Epithelial cell of esophagus (primary cell): ENCODE data around the gene TTC13.

Source experiments
- DNase-seq: peaks from one replicate; pipeline ENCODE4 v3.0.0; 2010; ENCODE audit warnings: low read depth
- H3K4me3 ChIP-seq: 2 replicates; pipeline ENCODE4 v1.5.1; 2011; ENCODE audit warnings: mild to moderate bottlenecking, low read length, control low read depth
- TF ChIP-seq, protein P1 (sequence below): IDR thresholded peaks from 2 replicates; pipeline ENCODE4 v1.5.1; 2011; ENCODE audit warnings: low read depth, mild to moderate bottlenecking, low read length, control low read depth, inconsistent platforms; ENCODE audit not compliant: insufficient read depth; ENCODE audit errors: missing control alignments

The TTC13 gene

DNA sequence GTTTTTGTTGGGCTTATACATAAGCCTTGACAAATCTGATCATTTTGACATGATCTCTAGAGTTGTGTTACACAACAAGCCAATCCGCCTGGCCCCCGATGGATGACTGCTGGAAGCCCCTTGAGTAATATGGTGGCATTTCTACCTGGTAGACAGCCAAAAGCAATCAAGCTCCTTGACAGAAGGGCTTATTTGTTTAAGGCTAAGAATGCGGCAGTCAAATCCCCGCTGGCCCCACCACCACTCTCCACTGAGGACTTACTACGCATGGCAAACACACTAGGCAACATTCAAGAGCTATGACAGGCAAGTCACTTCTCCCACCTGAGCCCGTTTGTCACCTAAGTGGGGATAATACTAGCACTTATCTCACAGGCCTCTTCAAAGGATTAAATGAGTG, 77.0 kb downstream of the TTC13 start:
- H3K4me3 ChIP-seq: no peak overlapping the region
- TF ChIP-seq, protein P1, sequence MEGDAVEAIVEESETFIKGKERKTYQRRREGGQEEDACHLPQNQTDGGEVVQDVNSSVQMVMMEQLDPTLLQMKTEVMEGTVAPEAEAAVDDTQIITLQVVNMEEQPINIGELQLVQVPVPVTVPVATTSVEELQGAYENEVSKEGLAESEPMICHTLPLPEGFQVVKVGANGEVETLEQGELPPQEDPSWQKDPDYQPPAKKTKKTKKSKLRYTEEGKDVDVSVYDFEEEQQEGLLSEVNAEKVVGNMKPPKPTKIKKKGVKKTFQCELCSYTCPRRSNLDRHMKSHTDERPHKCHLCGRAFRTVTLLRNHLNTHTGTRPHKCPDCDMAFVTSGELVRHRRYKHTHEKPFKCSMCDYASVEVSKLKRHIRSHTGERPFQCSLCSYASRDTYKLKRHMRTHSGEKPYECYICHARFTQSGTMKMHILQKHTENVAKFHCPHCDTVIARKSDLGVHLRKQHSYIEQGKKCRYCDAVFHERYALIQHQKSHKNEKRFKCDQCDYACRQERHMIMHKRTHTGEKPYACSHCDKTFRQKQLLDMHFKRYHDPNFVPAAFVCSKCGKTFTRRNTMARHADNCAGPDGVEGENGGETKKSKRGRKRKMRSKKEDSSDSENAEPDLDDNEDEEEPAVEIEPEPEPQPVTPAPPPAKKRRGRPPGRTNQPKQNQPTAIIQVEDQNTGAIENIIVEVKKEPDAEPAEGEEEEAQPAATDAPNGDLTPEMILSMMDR: no peak
- no peak for DNase-seq

DNA sequence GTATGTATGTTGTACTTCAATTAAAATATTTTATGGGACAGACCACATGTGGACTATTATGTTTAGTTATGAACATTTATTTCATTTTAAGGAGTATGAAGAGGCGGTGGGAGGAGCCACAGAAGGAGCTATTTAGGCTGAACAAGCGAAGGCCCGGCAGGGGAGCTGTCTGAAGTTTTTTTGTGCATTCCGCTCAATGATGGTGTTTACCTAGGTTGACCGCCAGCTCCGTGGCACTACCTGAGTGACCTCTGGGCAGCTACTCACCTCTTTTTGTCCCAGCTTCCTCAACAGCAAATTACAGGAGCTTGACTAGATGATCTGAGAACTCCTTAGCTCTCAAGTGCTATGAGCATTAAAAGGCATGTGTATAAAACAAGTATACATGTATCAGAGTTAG, 77.7 kb downstream of the TTC13 start:
- DNase-seq: no peak
- TF ChIP-seq, protein P1: no peak
- H3K4me3 ChIP-seq: no peak overlapping the region

DNA sequence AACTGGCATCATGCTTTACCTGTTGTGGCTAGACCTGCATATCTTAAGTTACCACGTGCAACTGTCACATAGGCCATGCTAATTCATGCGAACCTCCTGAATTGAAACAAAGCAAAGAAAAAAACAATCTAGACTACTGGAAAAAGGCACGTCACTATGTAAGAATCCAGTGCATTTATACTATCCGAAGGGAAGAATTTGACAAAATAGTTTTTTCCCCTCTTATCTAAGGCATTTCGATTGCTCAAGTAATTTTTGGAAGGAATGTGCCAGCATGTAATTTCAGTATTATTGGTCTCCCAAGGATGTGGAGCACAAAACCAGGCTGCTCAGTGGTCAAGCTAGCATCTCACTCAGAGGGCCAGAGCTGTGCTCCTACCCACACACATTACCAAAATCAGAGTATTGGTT, 78.8 kb downstream of the TTC13 start:
- TF ChIP-seq, protein P1: no peak
- H3K4me3 ChIP-seq: no peak overlapping the region
- no peak for DNase-seq

DNA sequence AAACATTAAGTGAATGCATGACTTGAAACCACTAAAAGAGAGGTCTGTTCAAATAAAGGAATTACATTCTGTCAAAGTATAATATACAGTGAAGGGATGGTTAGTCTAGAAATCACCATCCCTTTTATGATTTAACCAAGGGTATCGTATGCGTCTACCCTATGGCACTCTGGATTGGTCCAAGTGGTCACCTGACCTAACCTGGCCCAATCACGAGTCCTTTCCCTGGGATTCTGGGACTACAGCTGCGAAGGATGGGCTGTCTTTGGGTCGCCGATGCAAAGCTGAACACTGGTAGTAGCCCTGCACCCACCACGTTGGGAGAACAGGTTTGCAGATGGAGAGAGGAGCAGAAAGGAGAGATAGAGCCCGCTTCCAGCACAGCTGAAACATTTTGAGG, 79.9 kb downstream of the TTC13 start:
- H3K4me3 ChIP-seq: no peak overlapping the region
- DNase-seq: no peak
- TF ChIP-seq, protein P1: no peak

DNA sequence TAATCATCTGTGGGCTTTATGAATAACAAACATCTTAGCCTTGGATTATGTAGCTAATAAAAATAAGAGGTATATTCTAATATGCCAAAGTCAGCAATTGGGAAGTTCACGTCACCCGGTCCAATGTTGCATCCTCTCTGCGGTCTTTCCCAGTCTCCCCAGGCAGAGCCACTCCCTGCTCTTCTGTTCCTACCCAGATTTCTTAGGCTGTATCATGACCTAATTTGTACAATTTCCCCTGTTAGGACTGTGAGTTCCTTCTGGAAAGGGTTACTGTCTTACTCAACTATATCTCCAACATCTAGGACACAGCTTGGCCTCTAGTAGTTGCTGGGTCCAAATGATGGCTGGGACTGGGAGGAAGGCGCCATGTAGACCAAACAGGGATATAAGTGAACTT, 80.5 kb downstream of the TTC13 start:
- DNase-seq: no peak
- no peak overlapping the region for H3K4me3 ChIP-seq
- TF ChIP-seq, protein P1: no peak

DNA sequence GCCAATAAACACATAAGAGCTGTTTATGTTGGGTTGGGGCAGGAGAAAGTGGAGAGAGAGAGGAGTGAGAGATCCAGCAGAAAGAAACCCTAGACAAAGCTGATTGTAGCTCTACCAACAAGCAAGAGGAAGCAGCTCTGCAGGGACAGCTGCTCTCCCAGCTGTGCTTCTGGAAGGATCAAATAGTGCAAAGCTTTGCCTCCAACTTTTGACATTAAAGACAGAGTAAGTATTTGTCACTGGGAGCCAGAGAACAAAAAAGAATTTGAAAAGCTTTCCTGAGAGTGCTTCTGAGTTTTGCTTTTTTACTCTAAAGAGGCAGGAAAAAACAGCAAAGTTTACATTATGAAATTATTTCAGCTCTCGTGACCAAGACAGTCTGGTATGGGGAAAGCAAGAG, 81.9 kb downstream of the TTC13 start:
- no peak for DNase-seq
- TF ChIP-seq, protein P1: no peak
- H3K4me3 ChIP-seq: no peak overlapping the region

DNA sequence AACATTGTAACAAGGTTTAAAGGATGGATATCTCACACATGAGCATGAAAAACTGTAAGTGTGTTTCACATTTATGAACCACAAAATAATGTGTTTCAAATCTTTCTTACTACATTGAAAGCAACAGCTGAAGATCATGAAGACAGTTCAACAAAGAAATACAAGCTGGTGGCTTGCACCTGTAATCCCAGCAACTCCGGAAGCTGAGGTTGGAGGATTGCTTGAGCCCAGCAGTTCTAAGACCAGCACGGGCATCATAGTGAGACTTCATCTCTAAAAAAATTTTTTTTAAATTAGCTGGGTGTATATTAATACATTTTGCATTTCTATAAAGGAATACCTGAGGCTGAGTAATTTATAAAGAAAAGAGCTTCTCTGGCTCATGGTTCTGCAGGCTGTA, 83.2 kb downstream of the TTC13 start:
- TF ChIP-seq, protein P1: no peak
- H3K4me3 ChIP-seq: no peak overlapping the region
- no peak for DNase-seq
